NCI-H2171 treated with DMSO at 0.1 percent for 48 hours (cell line): ENCODE measurements around the gene OVAAL.
"Not testable (repeated sequence)": the region's sequence is repeated elsewhere in the genome, so short reads cannot be mapped to it uniquely, and the experiment has no call there.

Experiments used
- DNase-seq: peaks from one replicate; lab custom pipeline; 2025; lab: John Stamatoyannopoulos, UW

The OVAAL gene

GRCh38 chr1:180540697-180541594, 17.8 kb upstream of the OVAAL start:
- no peak for DNase-seq

GRCh38 chr1:180542113-180542837, 16.5 kb upstream of the OVAAL start:
- no peak for DNase-seq

DNA sequence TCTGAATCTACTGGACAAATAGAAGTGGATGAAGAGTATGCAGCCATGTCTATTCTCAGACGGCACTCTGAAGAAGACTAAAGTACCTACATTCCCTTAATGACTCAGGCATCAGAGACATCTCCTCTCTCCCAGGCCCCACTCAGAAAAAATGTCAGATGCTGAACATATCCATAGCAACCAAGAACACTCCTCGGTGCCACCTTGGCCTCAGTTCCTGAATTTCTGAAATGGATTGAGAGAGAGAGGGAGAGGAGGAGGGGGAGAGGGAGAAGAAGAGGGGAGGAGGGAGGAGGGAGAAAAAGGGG, 16.0 kb upstream of the OVAAL start:
- no peak for DNase-seq

DNA sequence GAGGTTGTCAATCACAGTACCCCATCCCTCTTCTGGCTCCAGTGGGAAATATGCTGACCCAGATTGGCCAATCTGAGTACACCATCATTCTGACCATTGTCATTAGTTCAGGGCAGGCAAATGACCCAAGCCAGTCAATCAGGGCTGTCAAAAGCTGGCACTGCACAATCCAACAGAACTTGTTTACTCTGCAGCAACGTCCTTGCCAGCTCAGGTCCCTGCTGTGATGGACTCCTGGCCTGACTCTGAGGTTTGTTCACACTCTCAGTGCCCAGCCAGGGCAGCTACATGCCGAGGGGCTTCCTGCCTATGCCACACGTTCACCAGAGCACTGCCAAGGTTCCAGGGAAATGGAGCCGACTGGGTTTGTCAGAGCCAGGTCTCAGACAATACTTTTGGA, 14.7 kb upstream of the OVAAL start:
- no peak for DNase-seq

DNA sequence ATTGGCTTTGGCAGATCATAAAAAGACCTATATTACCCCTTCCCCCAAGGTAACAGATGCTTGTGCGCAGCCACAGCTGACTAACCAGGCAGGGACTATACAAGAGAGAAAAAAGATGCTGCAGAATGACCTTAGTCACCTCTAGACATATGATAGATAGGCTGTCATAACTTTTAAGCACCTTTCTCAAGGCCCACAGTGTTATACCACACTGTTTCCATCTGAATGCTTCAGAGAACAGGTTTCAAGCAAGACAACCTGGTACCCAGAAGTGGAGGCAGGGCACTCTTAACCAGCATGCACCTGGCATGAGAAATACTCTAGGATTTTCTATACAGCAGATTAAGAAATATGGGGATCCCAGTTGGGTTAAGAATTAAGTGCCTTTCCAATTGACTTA, 12.8 kb upstream of the OVAAL start:
- DNase-seq: peak; percentile 23

GRCh38 chr1:180548686-180549317, 10.0 kb upstream of the OVAAL start:
- peak; percentile 82 for DNase-seq

DNA sequence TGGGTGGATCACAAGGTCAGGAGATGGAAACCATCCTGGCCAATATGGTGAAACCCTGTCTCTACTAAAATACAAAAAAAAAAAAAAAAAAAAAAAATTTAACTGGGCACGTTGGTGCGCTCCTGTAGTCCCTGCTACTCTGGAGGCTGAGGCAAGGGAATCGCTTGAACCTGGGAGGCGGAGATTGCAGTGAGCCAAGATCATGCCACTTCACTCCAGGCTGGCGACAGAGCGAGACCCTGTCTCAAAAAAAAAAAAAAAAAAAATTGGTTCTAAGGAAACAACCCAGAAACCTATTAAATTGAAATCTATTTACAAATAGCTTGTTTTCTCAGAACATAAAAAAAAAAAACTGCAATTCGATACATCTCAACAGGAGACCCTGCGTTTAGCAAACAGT, 9.0 kb upstream of the OVAAL start:
- DNase-seq: peak; percentile 29

DNA sequence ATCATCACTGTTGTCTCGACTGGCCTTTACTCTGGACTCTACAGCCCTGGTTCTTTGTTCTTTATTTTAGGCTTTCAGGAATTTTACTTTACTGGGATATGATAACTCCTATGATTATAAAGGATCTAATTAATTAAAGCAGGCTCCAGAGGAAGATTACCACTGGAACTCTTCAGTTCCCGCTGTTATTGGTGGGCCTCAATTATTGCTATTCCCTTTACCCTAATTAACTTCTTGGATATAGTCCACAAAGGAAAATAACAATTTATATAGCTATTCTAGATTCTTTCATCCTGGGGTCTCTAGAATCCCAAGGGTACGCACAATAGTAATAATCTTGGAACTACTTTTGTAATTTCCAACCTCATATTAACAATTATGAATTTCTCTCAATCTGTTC, 8.5 kb upstream of the OVAAL start:
- no peak for DNase-seq

DNA sequence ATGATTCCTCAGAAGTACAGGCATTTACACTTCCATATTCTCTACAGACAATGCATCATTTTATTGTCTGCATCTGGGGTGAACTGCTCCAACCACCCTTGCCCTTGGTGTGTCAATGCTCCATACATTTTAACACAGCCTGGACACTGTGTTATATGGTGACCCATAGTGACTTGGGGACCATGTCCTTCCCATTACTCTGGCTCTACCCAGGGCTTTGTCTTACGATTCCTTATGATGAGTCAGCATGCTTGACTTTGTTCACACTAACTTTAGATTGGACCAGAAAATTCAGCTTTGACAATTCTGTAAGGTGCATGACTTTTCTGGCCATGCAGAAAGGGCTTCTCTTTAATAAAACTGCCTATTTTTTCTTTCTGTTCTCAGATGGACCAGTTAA, 6.8 kb upstream of the OVAAL start:
- no peak for DNase-seq

DNA sequence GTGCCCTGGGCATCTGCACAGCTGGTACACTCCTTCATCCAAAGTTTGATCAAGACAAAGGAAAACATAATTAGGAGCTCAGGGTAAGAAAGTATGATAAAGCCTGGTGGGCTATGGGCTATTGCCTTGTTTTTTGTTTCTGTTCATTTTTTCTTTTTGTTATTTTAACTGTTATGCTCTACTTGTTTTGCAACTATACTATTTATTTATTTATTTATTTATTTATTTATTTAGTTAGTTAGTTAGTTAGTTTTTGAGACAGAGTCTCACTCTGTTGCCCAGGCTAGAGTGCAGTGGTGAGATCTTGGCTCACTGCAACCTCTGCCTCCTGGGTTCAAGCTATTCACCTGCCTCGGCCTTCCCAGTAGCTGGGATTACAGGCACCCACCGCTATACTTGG, 5.7 kb upstream of the OVAAL start:
- not testable (repeated sequence) for DNase-seq

DNA sequence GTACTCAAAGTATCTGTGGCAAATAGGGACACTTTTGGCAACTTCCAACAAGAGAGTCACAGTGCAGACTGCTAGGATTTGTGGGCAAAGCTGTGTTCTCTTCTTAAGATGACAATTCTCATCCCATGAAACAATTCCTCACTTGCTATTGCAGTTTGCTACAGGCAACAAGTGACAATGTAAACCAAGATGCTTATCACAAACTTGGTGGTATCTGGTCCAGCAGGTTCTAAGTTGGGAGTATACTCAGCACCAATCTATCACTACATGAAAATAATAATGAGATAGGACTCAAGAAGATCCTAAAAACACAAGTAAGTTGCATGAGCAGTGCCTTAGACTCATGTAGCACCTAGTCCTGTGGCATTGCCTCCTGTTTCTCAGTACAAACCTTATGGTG, 3.4 kb upstream of the OVAAL start:
- no peak for DNase-seq

- DNase-seq: no peak
Measured at GRCh38 chr1:180560200-180560867, 1.6 kb downstream of the OVAAL start.

- DNase-seq: peak; percentile 76
Measured at GRCh38 chr1:180560868-180561600, 2.3 kb downstream of the OVAAL start.

DNA sequence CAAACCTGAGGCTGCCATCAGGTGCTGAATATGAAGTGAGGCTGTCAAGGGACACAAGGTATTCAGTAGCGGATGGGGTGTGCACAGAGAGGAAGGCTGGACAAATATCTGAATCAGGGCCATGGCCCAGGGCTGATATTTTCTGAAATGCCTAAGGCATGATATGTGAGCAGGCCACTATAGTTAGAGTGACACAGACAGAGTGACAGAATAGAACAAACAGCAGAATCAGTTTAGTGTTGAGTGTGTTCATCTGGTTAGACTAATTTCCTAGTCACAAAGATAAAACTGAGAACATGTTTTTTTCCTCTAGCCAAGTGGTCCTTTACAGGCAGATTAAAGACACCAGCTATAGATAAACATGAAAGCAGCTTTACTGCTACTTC, 3.9 kb downstream of the OVAAL start:
- no peak for DNase-seq

- no peak for DNase-seq
Measured at GRCh38 chr1:180563026-180563827, 4.5 kb downstream of the OVAAL start.

DNA sequence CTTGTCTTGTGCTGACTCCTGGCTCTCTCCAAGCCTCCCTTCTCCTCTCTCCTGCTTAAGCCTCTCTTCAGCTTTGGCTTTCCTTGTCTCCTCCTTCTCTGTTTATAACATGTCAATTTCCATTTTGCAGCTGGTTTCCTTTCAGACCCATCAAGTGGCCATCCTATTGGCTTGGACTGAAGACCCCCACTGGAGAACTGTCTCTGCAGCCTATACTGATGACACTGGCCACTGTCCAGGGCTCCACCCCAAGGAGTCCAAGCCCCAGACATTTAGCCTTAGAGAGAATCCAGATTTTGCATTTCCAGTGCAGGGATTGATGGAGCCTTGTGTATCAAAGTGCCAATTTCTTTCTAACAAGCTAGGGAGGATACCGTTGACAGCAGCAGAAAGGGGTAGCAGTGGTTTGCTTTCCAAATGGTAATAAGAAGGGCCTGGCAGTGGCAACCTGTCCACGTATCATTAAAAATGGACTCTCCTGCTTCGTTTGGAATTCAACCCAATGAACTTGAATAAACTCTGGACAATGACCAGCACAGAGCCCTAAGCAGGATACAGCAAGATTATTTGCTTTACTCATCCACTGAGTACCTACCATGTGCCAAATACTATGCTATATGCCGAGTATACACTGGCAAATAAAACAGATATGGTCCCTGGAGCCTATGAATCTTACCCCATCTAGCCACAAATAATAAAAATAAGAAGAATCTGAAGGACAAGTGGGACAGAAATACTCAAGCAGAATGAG, 6.5 kb downstream of the OVAAL start:
- no peak for DNase-seq

DNA sequence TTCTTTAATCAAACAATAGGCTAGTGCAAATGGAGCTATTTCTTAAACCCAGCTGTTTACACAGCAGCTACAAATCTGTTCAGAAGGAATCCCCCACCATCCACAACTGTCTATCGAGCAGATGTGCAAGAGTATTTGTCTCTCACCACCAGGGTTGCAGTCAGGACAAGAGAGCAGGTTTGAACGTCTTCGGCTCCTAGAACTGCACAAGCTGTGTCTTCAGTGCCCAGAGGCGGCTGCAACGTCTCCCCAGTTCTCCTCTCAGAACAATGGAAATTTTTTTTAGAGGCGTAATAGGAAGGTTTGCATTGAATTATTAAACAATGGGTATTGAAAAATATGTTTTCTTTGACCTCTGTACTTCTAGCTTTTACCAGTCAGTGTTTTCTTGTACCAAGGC, 7.3 kb downstream of the OVAAL start:
- DNase-seq: peak; percentile 8

GRCh38 chr1:180566495-180566894, 7.7 kb downstream of the OVAAL start:
- DNase-seq: no peak

DNA sequence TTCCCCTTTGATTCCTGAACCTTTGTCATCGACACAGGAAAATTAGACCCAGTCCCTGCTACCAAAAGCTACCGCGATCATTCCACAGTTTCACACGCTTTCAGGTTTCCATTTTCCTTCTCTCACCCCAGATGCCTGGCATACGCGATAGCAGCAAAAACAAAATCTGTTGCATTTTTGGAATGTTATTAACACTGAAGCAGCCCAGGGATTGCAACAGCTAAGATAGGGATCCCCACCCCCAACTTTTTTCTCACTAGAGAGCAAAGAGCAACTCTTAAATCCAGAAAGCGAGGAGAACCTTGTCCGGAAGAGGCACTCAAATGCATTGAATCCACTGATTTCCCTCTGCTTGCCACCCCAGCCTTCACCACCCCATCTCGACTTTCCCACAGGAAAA, 8.9 kb downstream of the OVAAL start:
- DNase-seq: no peak

- DNase-seq: no peak
Measured at GRCh38 chr1:180568184-180568583, 9.4 kb downstream of the OVAAL start.
